Subcutaneous abdominal adipose tissue (tissue), 5 donors: ENCODE measurements around the gene STAT4.

Experiments
- H3K27ac ChIP-seq: one replicate; pipeline ENCODE4 v1.7.0; 2013; ENCODE audit warnings: low read depth, mild to moderate bottlenecking, inconsistent platforms, low read length, moderate library complexity
- H3K27me3 ChIP-seq, 5 donors: one replicate each; pipeline ENCODE4 v1.7.0; 2013; ENCODE audit warnings: low read length in 5 of 5, inconsistent platforms in 1 of 5; ENCODE audit not compliant: control insufficient read depth in 5 of 5, insufficient read depth in 4 of 5
- H3K36me3 ChIP-seq, 5 donors: one replicate each; pipeline ENCODE4 v1.7.0; 2013; ENCODE audit warnings: low read length in 5 of 5; ENCODE audit not compliant: control insufficient read depth in 5 of 5, insufficient read depth in 5 of 5
- H3K4me1 ChIP-seq, 5 donors: one replicate each; pipeline ENCODE4 v1.7.0; 2013; ENCODE audit warnings: low read length in 5 of 5, mild to moderate bottlenecking in 3 of 5, moderate library complexity in 1 of 5; ENCODE audit not compliant: control insufficient read depth in 5 of 5, insufficient read depth in 5 of 5
- H3K4me3 ChIP-seq, 5 donors: one replicate each; pipeline ENCODE4 v1.7.0; 2013; ENCODE audit warnings: low read length in 5 of 5, low read depth in 1 of 5
- H3K9ac ChIP-seq, 5 donors: one replicate each; pipeline ENCODE4 v1.7.0; 2013; ENCODE audit warnings: low read length in 5 of 5, mild to moderate bottlenecking in 4 of 5, moderate library complexity in 3 of 5
- H3K9me3 ChIP-seq, 5 donors: one replicate each; pipeline ENCODE4 v1.7.0; 2013; ENCODE audit warnings: low read length in 5 of 5; ENCODE audit not compliant: control insufficient read depth in 5 of 5
- donor health status: healthy.
- donor health status: healthy.
- donor health status: healthy.
- donor health status: healthy.
- donor health status: healthy.

Gene STAT4

GRCh38 chr2:191176305-191176704 lies 25.5 kb upstream of the STAT4 start:
- Histone ChIP-seq H3K4me1 (peaks cover 0 to 45% (median 35%) of the 10 kb centered on the region in 5 donors), H3K9me3 (no peaks in the 10 kb centered on the region), H3K9ac (no peak overlapping the region), H3K36me3 (no peaks in the 10 kb centered on the region), H3K27me3 (no peaks in the 10 kb centered on the region), H3K4me3 (no peak overlapping the region), H3K27ac (no peak overlapping the region)

DNA sequence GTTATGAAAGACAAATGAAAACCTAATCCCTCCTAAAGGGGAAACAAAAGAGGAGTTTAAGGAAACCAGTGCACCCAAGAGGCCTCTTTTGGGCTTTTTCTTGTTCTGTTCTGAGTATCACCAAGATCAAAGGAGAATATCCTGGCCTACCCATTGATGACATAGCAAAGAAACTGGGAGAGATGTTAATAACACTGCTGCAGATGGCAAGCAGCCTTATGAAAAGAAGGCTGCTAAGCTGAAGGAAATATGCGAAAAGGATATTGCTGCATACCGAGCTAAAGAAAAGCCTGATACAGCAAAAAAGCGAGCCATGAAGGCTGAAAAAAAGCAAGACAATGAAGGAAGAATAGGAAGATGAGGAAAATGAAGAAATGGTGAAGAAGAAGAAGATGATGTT lies 23.6 kb upstream of the STAT4 start:
- Histone ChIP-seq H3K27ac (no peak overlapping the region), H3K4me1 (peaks cover 0 to 39% (median 34%) of the 10 kb centered on the region in 5 donors)

GRCh38 chr2:191173206-191173605 lies 22.4 kb upstream of the STAT4 start:
- Histone ChIP-seq H3K9me3 (no peaks in the 10 kb centered on the region), H3K36me3 (no peaks in the 10 kb centered on the region), H3K27me3 (no peaks in the 10 kb centered on the region), H3K4me1 (peaks cover 0 to 29% (median 24%) of the 10 kb centered on the region in 5 donors), H3K9ac (no peak overlapping the region), H3K27ac (no peak overlapping the region), H3K4me3 (no peak overlapping the region)

More for the DNA sequence above, 23.6 kb upstream of the STAT4 start:
- Histone ChIP-seq H3K9ac (no peak overlapping the region), H3K27me3 (no peaks in the 10 kb centered on the region), H3K9me3 (no peaks in the 10 kb centered on the region), H3K36me3 (no peaks in the 10 kb centered on the region), H3K4me3 (no peak overlapping the region)

- peaks cover 0 to 41% (median 38%) of the 10 kb centered on the region in 5 donors for H3K4me1 ChIP-seq
- H3K4me3 ChIP-seq = no peak overlapping the region
- H3K36me3 ChIP-seq = no peaks in the 10 kb centered on the region
- no peaks in the 10 kb centered on the region for H3K9me3 ChIP-seq
- H3K9ac ChIP-seq = no peak overlapping the region
- no peaks in the 10 kb centered on the region for H3K27me3 ChIP-seq
- peak overlapping the region; percentile 38 for H3K27ac ChIP-seq
Observed at GRCh38 chr2:191171708-191172355, 21.0 kb upstream of the STAT4 start.

- no peaks in the 10 kb centered on the region for H3K36me3 ChIP-seq
- H3K9ac ChIP-seq = no peak overlapping the region
- H3K9me3 ChIP-seq = no peaks in the 10 kb centered on the region
- peak overlapping the region; percentile 38 for H3K27ac ChIP-seq
- peaks cover 4 to 47% (median 43%) of the 10 kb centered on the region in 5 donors for H3K4me1 ChIP-seq
- no peak overlapping the region for H3K4me3 ChIP-seq
- H3K27me3 ChIP-seq = no peaks in the 10 kb centered on the region
Observed at GRCh38 chr2:191171286-191171685, 20.5 kb upstream of the STAT4 start.

- no peak overlapping the region for H3K9ac ChIP-seq
- no peaks in the 10 kb centered on the region for H3K36me3 ChIP-seq
- peak overlapping the region; percentile 38 for H3K27ac ChIP-seq
- peaks cover 6 to 52% (median 48%) of the 10 kb centered on the region in 5 donors for H3K4me1 ChIP-seq
- no peaks in the 10 kb centered on the region for H3K27me3 ChIP-seq
- H3K9me3 ChIP-seq = no peaks in the 10 kb centered on the region
- no peak overlapping the region for H3K4me3 ChIP-seq
Observed at GRCh38 chr2:191170773-191171172, 20.0 kb upstream of the STAT4 start.

DNA sequence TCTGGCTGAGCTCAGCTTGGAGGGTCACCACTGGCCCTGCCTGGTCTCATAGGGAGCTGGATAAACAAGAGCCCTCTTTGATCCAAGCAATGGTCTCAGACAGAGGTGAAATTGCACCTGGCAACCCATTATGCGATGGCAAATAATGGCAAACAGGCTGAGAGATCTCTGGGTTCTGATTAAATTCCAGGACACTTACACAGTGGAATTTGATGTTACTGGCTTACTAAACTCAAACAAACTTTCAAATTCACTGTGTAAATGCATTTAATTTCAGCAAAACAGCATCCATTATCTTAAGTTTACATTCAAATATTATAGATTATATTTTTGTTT lies 19.5 kb upstream of the STAT4 start:
- Histone ChIP-seq H3K4me1 (peaks cover 6 to 57% (median 53%) of the 10 kb centered on the region in 5 donors), H3K27ac (no peak overlapping the region)

DNA sequence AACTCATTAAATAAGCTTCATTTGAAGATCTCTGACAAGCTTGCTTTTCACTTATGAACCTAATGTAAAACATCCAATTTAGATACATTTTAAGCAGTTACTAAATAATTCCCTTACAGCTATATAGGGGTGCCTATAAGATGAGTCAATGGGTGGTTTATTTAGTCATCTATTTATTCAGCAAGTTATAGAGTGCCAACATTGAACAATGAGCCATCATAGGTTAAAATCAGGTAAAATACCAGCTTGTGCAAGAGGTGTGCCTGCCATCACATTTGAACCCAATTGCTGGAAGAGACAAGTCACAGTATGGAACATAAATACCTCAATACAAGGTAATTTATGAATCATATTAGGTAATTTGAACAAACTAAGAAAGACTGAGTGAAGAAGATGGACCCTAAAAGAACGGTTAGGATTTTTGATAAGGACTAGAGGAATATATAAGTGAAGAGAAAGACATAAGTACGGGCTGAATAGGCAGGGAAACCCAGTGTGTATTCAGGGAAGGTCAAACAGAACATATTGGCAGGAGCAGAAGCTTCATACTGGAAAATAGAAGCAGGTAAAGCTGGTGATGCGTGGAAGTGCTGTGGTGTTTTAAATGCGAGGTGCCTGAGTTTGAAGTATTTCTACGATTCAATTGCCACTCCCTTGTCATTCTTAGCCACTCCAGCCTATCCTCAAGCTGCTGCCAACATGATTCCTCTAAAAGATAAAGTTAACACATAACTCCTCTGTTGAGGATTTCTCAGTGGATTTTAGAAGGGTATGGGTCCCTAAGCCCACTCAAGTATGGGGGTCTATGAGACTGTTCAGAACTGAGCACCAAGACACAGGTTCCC lies 18.9 kb upstream of the STAT4 start:
- Histone ChIP-seq H3K27ac (no peak overlapping the region), H3K9ac (no peak overlapping the region), H3K36me3 (no peaks in the 10 kb centered on the region), H3K4me3 (no peak overlapping the region), H3K9me3 (no peaks in the 10 kb centered on the region), H3K27me3 (no peaks in the 10 kb centered on the region), H3K4me1 (peaks cover 6 to 61% (median 54%) of the 10 kb centered on the region in 5 donors)

More for the DNA sequence above, 19.5 kb upstream of the STAT4 start:
- Histone ChIP-seq H3K27me3 (no peaks in the 10 kb centered on the region), H3K9me3 (no peaks in the 10 kb centered on the region), H3K4me3 (no peak overlapping the region), H3K36me3 (no peaks in the 10 kb centered on the region), H3K9ac (no peak overlapping the region)

DNA sequence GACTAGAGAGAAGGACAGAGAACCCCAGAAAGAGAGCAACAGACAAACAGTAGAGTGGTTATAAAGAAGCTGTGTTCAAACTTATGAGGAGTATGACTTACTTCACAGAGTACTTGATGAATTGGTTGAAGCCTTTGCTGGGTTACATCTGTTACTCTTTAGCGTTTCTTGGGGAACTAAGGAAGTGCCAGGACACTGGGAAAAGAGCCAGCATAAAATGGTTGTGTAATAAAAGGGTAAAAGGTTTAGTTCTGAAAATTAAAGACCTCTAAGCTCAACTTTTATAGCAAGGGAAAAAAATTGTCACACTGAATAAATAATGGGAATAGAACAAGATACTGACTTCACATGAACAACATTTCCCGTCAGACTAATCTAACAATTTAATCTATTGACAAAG lies 17.0 kb upstream of the STAT4 start:
- H3K4me1 ChIP-seq = peaks cover 6 to 54% (median 51%) of the 10 kb centered on the region in 5 donors
- peak overlapping the region in 1 of 5 donors; percentile 20 for H3K9ac ChIP-seq
- H3K9me3 ChIP-seq = no peaks in the 10 kb centered on the region
- H3K27ac ChIP-seq = peak overlapping the region; percentile 74
- no peak overlapping the region for H3K4me3 ChIP-seq
- no peaks in the 10 kb centered on the region for H3K27me3 ChIP-seq
- no peaks in the 10 kb centered on the region for H3K36me3 ChIP-seq

DNA sequence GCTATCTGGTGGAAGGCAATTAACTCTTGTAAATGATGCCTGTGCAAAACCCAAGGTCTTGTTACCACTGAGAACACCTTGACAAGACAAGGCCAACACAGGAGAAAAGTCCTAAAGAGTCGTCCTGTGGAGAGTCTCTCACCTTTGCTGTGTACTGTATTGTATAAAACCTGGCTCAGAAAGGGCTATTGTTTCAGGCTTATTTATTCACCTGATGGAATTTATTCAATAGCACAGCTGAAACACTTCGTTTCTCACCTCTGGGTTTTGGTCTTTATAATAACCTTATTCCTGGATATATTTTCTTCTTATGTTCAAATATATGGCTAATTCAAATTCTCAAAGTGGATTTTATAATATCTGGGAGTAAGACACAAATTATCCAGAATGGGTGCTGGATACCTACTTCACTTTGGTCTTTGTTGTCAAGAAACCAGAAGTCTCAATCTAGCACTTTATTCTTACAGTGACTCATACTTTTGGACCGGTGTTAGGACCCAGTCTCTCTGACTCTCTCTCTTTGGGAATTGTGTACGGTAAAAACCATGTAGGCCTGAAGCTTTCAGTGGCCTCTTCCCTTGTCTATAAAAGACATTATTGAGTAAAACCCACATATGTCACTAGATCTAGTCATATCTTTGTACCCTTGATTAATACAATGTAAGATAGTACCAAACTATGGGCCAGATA lies 16.1 kb upstream of the STAT4 start:
- H3K4me3 ChIP-seq = peak overlapping the region in 1 of 5 donors; percentile 11
- H3K9me3 ChIP-seq = no peaks in the 10 kb centered on the region
- H3K36me3 ChIP-seq = no peaks in the 10 kb centered on the region
- no peak overlapping the region for H3K9ac ChIP-seq
- H3K4me1 ChIP-seq = peaks cover 6 to 46% (median 43%) of the 10 kb centered on the region in 5 donors
- no peaks in the 10 kb centered on the region for H3K27me3 ChIP-seq
- H3K27ac ChIP-seq = peak overlapping the region; percentile 74
